ENCODE measurements around the gene MRPL16. TPM values are rescaled to one million over a fixed set of nuclear protein-coding genes. Genes with fewer than 3 reads are reported as not detected.

MRPL16 gene
- total and polyA plus RNA-seq, 2 experiments from 2014 or later, result 43.6 to 67.4 TPM

DNA sequence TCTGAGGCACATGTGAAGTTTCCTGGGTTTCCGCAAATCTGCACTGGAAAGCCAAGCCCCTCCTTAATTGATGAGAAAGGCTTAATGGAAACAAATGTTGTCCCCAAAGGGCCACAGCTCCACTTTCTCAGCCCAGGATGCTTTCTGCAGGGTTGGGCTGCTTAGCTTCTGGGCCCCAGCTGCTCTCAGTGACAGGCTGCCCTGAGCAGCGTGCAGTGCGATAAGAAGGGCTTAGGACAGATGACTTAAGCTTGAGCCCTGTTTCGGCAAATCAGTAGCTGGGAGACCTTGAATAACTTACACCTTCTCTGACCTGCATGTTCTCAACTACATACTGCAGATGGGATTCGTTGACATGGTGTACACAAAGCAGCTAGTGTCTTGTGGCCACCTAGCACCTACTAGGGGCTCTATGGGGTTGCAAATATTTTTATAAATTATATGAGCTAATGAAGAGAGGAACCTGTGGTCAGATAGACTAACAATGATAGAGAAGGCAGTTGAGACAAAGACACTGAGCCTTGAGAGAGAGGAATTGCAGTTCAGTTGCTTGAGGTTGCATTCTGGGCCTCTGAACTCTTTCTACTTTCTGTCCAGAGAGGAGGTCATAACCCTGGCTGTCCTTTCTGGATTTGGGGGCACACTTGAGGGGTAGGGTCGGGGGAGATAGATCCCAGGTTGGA, 43.9 kb downstream of the MRPL16 start:
- Histone ChIP-seq H3K9me2 (ENCODE audit: insufficient read depth) (no peaks in the 10 kb centered on the region), H4K20me1 (ENCODE audit: insufficient read depth) (no peaks in the 10 kb centered on the region), H3K27me3 (replicated peaks; ENCODE audit: insufficient read depth) (no peaks in the 10 kb centered on the region), H3K4me1 (ENCODE audit: insufficient read depth) (peaks cover 6% of the 10 kb centered on the region; the same call in 1 of the 2 replicates), H3K36me3 (ENCODE audit: low read depth) (no peaks in the 10 kb centered on the region), H3K27ac (no peak overlapping the region), H3K4me2 (ENCODE audit: unreplicated experiment) (no peak overlapping the region), H3K9me3 (ENCODE audit: low read depth) (no peaks in the 10 kb centered on the region), H3K79me2 (ENCODE audit: insufficient read depth) (peaks cover 78% of the 10 kb centered on the region), H3F3A (ENCODE audit: insufficient read depth) (no peaks in the 10 kb centered on the region), H2AFZ (no peak overlapping the region), H3K9ac (no peak overlapping the region), H3K4me3 (no peak overlapping the region)
- in situ Hi-C loops (cut with MboI), result no loop called here
- TF ChIP-seq EZH2phosphoT487 (IDR thresholded peaks at IDR 0.05; ENCODE audit: insufficient read depth, low read depth) (no peak), EZH2 (IDR thresholded peaks at IDR 0.05; ENCODE audit: insufficient read depth, poor library complexity, severe bottlenecking) (no peak)
- DNase-seq, result no peak
- WGBS, 2 experiments (ENCODE audit: low coverage in 1 of 2, low lambda C conversion rate in 2 of 2, missing lambda C conversion rate in 2 of 2), result 83 to 84% methylated on average over 6 of the region's 6 CpGs

DNA sequence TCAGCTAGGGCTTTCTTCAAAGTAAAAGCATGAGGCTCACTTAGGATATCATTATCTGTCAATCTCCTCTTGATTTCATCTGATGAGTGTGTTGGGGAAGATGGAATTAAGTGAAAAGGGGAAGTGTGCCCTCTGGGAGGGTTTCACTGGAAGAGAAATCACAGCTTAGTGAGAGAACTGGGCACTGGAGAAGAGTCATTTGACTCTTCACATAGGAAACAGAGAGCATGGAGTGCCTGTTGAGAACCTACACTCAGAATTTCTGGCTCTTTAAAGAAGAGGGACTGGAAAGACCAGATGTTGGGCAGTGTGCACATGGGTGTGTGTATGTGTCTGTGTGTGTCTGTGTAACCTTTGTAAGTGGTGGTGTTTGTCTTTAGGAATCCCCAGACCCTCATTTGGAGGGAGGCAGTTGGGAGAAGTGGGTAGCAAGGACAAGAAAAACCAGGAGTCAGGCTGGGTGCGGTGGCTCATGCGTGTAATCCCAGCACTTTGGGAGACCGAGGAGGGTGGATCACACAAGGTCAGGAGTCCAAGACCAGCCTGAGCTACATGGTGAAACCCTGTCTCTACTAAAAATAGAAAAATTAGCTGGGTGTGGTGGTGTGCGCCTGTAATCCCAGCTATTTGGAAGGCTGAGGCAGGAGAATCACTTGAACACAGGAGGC, 45.4 kb downstream of the MRPL16 start:
- H3K79me2 ChIP-seq (ENCODE audit: insufficient read depth), result peaks cover 89% of the 10 kb centered on the region
- H3K36me3 ChIP-seq (ENCODE audit: low read depth), result no peaks in the 10 kb centered on the region
- no peak overlapping the region for H3K9ac ChIP-seq
- TF ChIP-seq EZH2 (IDR thresholded peaks at IDR 0.05; ENCODE audit: insufficient read depth, poor library complexity, severe bottlenecking), result no peak
- TF ChIP-seq EZH2phosphoT487 (IDR thresholded peaks at IDR 0.05; ENCODE audit: insufficient read depth, low read depth), result no peak
- no peaks in the 10 kb centered on the region for H3F3A ChIP-seq (ENCODE audit: insufficient read depth)
- H3K4me2 ChIP-seq (ENCODE audit: unreplicated experiment), result no peak overlapping the region
- WGBS, 2 experiments (ENCODE audit: low coverage in 1 of 2, low lambda C conversion rate in 2 of 2, missing lambda C conversion rate in 2 of 2), result 76 to 85% methylated on average over 4 of the region's 4 CpGs
- in situ Hi-C loops (cut with MboI), result no loop called here
- H3K27me3 ChIP-seq (replicated peaks; ENCODE audit: insufficient read depth), result no peaks in the 10 kb centered on the region
- H2AFZ ChIP-seq, result no peak overlapping the region
- H3K27ac ChIP-seq, result no peak overlapping the region
- no peaks in the 10 kb centered on the region for H3K9me3 ChIP-seq (ENCODE audit: low read depth)
- peaks cover 6% of the 10 kb centered on the region; the same call in 1 of the 2 replicates for H3K4me1 ChIP-seq (ENCODE audit: insufficient read depth)
- DNase-seq, result no peak
- no peaks in the 10 kb centered on the region for H4K20me1 ChIP-seq (ENCODE audit: insufficient read depth)
- no peaks in the 10 kb centered on the region for H3K9me2 ChIP-seq (ENCODE audit: insufficient read depth)
- no peak overlapping the region for H3K4me3 ChIP-seq

DNA sequence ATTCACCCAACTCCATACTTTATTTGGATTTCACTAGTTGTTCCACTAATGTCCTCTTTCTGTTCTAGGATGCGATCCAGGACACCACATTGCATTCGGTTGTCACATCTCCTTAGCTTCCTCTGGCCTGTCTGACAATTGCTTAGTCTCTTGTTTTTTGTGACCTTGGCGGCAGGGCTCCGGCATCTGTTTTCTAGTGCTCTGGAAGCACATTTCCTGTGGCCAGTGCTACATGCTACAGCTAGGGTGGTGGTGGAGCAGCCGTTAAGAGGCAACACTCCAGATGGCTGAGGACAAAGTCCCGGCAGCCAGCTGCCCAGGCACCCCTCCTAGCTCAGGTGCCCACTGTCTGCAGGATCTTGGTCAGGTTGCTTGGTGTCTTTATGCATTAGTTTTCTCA, 48.6 kb downstream of the MRPL16 start:
- no peaks in the 10 kb centered on the region for H3K9me3 ChIP-seq (ENCODE audit: low read depth)
- H4K20me1 ChIP-seq (ENCODE audit: insufficient read depth), result no peaks in the 10 kb centered on the region
- 58 to 60% methylated on average over 6 of the region's 6 CpGs for WGBS, 2 experiments (ENCODE audit: low coverage in 1 of 2, low lambda C conversion rate in 2 of 2, missing lambda C conversion rate in 2 of 2)
- no peak for DNase-seq
- no peak overlapping the region for H3K4me2 ChIP-seq (ENCODE audit: unreplicated experiment)
- H3K4me1 ChIP-seq (ENCODE audit: insufficient read depth), result peaks cover 7% of the 10 kb centered on the region; the same call in 1 of the 2 replicates
- H3K79me2 ChIP-seq (ENCODE audit: insufficient read depth), result peaks cover 90% of the 10 kb centered on the region
- H3F3A ChIP-seq (ENCODE audit: insufficient read depth), result no peaks in the 10 kb centered on the region
- H3K36me3 ChIP-seq (ENCODE audit: low read depth), result no peaks in the 10 kb centered on the region
- H3K4me3 ChIP-seq, result no peak overlapping the region
- no peak for TF ChIP-seq EZH2 (IDR thresholded peaks at IDR 0.05; ENCODE audit: insufficient read depth, poor library complexity, severe bottlenecking)
- no peak for TF ChIP-seq EZH2phosphoT487 (IDR thresholded peaks at IDR 0.05; ENCODE audit: insufficient read depth, low read depth)
- no peaks in the 10 kb centered on the region for H3K9me2 ChIP-seq (ENCODE audit: insufficient read depth)
- no peaks in the 10 kb centered on the region for H3K27me3 ChIP-seq (replicated peaks; ENCODE audit: insufficient read depth)
- H3K27ac ChIP-seq, result no peak overlapping the region
- no peak overlapping the region for H2AFZ ChIP-seq
- in situ Hi-C loops (cut with MboI), result no loop called here
- no peak overlapping the region for H3K9ac ChIP-seq

DNA sequence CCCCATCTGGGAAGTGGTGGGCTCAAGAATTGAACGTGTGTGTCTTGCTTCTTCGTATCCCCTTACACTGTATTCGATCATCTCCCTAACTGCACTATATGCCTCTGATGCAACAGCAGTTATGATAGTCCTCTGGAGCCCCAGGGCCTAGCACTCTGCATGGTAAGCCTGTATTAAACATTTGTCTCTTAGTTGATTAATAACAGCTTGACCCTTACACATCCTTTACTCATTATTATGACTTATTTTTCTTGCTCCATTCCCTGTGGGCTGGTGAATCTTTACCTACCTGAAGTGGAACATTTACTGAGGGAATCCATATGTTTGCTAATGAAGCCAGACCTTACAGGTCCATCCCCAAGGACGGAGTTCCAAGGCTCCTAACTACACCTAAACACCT, 49.8 kb downstream of the MRPL16 start:
- H3F3A ChIP-seq (ENCODE audit: insufficient read depth), result peaks cover 11% of the 10 kb centered on the region; the same call in 1 of the 2 replicates
- H3K9ac ChIP-seq, result no peak overlapping the region
- H3K4me1 ChIP-seq (ENCODE audit: insufficient read depth), result peaks cover 18% of the 10 kb centered on the region; the same call in 1 of the 2 replicates
- H3K9me2 ChIP-seq (ENCODE audit: insufficient read depth), result no peaks in the 10 kb centered on the region
- H3K27me3 ChIP-seq (replicated peaks; ENCODE audit: insufficient read depth), result no peaks in the 10 kb centered on the region
- TF ChIP-seq EZH2 (IDR thresholded peaks at IDR 0.05; ENCODE audit: insufficient read depth, poor library complexity, severe bottlenecking) (no peak), EZH2phosphoT487 (IDR thresholded peaks at IDR 0.05; ENCODE audit: insufficient read depth, low read depth) (no peak)
- H2AFZ ChIP-seq, result no peak overlapping the region
- H3K9me3 ChIP-seq (ENCODE audit: low read depth), result no peaks in the 10 kb centered on the region
- peaks cover 79% of the 10 kb centered on the region for H3K79me2 ChIP-seq (ENCODE audit: insufficient read depth)
- H3K36me3 ChIP-seq (ENCODE audit: low read depth), result no peaks in the 10 kb centered on the region
- no peak overlapping the region for H3K4me3 ChIP-seq
- in situ Hi-C loops (cut with MboI), result no loop called here
- H3K4me2 ChIP-seq (ENCODE audit: unreplicated experiment), result no peak overlapping the region
- DNase-seq, result no peak
- 95 to 96% methylated on average over 4 of the region's 4 CpGs for WGBS, 2 experiments (ENCODE audit: low coverage in 1 of 2, low lambda C conversion rate in 2 of 2, missing lambda C conversion rate in 2 of 2)
- no peak overlapping the region for H3K27ac ChIP-seq
- no peaks in the 10 kb centered on the region for H4K20me1 ChIP-seq (ENCODE audit: insufficient read depth)
